CD4-positive, alpha-beta T cell treated with Interleukin-15 for 4 hours (primary cell): ENCODE data around the gene AKT1S1.

Experiments used
- DNase-seq: peaks from one replicate; pipeline ENCODE4 v3.0.0-alpha.2; 2020; ENCODE audit warnings: low spot score

AKT1S1 gene

DNA sequence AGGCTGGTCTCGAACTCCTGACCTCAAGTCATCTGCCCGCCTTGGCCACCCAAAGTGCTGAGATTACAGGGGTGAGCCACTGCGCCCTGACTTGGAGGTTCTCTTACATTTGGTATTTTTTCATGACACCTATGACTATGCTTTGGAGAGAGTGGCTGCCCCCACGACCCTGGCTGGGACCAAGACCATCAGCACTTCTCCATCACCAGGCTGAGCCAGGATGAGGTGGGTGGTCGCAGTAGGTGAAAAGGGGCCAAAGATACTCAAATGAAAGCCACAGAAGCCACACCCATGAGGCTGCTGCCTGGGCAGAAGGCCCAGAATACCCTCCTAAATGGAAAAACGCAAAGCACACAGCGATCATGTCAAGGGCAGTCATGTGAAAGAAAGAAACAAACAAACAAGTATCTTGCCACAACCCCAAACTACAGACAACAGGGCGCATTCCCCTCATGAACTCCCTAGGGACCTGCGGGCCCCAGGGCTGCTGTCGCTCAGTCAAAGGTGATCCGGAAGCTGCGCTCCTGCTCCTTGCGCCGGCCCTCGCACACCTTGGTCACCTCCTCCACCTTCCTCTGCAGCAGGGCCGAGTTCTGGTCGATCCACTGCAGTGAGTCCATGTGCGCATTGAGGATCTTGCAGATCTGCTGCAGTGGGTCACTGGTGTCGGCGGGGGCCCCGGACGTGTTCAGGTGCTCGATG, 30.7 kb upstream of the AKT1S1 start:
- DNase-seq = no peak

- DNase-seq = no peak
Measured at GRCh38 chr19:49906879-49907564, 29.9 kb upstream of the AKT1S1 start.

DNA sequence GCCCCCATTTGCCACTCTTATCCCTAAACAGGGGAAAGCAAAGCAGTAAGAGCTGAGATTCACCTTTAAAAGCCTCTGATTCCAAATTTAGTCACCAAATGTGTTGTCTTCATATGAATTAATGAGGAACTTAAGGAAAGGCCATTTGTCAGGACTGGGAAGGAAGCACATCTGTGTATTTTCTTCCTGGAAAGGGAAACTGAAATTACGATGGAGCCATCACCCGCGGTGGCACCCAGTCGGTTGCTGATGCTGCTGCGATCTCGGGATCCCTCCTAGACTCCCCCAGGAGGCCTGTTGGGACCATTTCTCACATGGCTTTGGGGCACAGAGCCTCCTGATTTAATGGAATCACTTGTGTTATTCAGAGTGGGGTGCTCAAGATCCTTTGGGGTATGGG, 27.0 kb upstream of the AKT1S1 start:
- no peak for DNase-seq

DNA sequence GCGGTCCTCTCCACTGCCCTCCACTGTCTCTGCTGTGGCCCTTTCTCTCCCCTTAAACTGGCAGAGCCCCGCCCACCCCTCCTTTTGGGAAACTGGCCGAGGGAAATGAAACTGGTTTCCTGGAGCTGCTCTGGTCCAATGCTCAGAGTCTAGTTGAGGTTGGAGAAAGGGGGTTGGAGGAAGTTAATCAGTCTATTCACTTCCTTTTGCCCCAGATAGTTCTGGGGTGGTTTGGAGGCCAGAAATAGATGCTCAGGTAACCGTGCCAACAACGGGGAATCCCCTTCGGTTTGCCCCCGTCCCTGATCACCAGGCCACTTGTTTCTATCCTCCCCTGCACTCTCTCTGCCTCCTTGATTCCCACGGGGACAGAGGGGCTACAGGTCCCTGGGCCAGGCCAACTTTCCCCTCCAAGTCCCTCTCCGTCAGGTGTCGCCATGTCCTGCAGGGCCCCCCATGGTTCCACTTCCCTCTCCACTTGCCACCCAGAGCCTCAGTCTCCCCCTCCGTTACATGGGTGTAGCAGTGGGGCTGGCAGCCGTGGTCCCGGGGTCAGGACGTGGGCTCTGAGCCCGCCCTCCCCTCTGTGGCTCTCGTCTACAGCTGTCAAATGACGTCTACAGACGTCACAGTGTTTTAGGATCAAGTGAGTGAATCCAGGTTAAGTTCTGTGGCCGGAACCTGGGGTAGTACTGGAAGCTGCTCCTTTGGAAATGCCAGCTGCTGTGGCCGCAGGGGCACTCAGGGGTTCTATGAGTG, 19.9 kb upstream of the AKT1S1 start, which contains the start of gene IL4I1:
Gene IL4I1, minus strand, starts transcription at position 25 of the 759 bp plus-strand sequence. CDS start 727 bp downstream, outside the sequence.
- peak; percentile 82 for DNase-seq

GRCh38 chr19:49895566-49896297, 18.6 kb upstream of the AKT1S1 start:
- DNase-seq = no peak

- DNase-seq = peak; percentile 25
Measured at GRCh38 chr19:49894879-49895565, 17.9 kb upstream of the AKT1S1 start.

DNA sequence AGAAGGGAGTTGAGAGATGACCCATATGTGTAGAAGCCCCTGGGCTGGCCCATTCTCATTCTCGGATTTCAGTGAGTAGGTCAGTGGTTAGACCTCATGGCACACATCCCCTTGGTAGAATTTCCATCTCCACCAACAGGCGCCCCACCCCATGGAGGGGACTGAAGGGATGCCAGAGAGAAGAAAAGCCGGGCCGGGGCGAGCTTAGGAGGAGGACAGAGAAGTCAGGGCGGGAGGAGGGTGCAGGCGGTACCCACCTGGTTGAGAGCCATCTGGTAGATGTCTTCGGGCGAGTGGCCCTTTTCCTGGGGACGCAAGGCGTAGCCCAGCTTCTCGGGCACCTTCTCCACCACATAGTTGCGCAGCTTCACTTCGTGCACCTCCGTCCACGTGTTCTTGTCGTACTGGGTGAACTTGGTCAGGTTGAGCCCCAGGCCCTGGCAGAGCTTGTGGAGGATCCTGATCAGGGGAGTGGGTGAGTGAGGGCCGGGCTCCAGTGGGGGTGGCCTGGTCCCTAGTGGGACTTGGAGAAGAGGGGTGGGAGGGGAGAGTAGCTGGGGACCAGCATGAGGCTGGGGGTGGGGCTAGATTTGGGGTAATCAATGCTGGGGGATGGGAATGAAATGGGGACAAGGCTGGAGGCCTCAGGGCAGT, 17.0 kb upstream of the AKT1S1 start:
- no peak for DNase-seq

GRCh38 chr19:49892716-49893115, 15.6 kb upstream of the AKT1S1 start:
- DNase-seq = no peak

GRCh38 chr19:49891393-49891792, 14.2 kb upstream of the AKT1S1 start:
- no peak for DNase-seq

DNA sequence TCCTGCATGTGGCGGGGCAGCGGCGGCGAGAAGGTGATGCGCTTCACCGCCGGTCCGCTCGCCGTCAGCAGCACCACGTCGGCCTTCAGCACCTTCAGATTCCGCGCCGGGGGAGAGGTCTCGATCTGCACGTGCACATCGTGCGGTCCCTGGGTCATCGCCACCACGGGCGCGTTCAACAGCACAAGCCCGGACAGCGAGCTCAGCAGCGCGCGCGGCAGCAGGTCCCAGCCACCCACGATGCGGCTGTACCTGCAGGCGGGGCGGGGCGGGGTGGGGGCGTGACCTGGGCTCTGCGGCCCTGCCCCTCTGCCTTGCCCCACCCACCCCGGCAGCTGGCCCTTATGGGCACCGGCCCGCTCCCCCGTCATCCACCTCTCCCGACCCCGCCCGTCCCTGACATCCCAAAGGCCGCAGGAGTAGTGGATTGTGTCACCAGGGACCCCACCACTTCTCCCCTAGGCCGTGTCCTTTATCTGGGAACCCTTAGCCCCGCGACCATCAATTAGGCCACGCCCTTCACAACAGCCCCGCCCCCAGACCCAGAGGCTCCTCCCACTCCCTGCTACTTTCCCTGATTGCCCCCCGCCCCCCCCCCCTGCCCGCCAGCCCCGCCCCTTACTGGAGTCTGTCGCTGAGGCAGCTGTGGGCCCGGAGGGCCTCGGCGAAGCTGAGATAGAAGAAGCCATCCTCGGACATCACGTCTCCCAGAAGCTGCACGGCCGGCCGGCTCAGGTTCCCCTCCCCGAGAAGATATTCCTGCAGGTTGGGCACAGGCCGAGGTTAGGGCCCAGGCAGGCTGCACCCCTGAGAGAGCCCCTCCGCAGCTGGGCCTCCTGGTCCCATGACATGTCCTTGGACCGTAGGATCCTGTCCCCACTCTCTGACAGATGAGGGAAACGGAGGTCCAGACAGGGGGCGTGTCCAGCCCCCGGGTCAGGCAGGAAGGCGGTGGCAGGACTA, 13.5 kb upstream of the AKT1S1 start:
- peak; percentile 69 for DNase-seq

- DNase-seq = peak; percentile 80
Measured at GRCh38 chr19:49889687-49890348, 12.7 kb upstream of the AKT1S1 start.

- DNase-seq = no peak
Measured at GRCh38 chr19:49889038-49889686, 12.0 kb upstream of the AKT1S1 start.

DNA sequence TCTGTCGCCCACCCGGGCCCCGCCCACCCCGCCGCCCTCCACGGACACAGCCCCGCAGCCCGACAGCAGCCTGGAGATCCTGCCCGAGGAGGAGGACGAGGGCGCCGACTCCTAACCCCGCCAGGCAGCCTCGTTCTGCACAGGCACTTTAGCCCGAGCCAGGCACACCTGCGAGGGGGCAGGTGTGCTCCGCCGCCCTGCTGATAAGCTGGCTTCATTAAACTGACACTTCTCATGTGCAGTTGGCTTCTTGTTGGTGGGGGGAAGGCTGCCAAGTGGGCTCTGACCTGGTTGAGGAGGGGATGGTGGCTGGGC, 11.3 kb upstream of the AKT1S1 start:
- no peak for DNase-seq

DNA sequence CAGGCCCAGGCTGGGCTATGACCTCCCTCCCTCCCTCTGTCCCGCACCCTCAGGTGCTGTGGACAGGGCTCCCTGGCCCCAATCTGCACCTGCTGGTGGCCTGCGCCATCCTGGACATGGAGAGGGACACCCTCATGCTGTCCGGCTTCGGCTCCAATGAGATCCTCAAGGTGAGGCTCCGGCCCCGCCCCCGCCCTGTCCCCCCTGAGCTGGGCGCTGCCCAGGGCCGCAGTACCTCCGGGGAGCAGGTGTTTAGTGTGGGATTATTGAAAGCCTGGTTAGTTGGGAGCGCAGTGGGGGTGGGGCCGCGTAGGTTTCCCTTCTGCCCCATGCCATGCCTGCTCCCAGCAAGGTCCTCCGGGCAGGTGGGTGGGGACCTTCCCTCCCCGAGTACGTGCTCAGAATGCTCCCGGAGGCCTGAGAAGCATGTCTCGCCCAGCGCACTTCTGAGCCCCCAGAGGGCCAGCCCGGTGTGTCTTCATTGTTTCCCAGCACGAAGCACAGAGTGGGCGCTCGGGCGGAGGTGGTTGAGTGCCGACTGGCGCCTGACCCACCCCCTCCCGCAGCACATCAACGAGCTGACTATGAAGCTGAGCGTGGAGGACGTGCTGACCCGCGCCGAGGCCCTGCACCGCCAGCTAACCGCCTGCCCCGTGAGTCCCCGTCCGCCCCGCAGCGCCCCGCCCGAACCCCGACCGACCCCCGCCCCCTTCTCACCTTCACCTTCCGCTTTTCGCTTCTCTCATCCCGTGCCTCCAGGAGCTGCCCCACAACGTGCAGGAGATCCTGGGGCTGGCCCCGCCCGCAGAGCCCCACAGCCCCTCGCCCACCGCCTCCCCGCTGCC, 10.7 kb upstream of the AKT1S1 start:
- no peak for DNase-seq

- DNase-seq = no peak
Measured at GRCh38 chr19:49887037-49887664, 10.0 kb upstream of the AKT1S1 start.

DNA sequence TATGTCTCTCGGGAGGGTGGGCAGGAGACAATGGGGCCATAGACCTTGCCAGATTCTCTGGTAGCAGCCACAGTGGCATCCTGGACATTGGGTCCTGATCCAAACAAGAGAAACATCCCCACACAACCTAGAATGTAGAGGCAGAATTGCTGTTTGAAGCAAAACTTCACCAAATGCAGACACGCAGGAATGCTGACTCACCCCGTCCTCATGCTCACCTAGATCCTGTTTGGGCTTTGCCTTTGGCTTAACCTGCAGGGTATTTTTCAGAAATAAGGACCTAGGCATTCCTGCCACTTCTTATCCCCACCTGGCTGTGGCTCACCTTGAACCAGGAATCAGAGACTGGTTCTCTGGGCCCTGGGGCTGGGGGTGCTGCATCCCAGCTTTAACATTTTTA, 7.6 kb upstream of the AKT1S1 start:
- no peak for DNase-seq

DNA sequence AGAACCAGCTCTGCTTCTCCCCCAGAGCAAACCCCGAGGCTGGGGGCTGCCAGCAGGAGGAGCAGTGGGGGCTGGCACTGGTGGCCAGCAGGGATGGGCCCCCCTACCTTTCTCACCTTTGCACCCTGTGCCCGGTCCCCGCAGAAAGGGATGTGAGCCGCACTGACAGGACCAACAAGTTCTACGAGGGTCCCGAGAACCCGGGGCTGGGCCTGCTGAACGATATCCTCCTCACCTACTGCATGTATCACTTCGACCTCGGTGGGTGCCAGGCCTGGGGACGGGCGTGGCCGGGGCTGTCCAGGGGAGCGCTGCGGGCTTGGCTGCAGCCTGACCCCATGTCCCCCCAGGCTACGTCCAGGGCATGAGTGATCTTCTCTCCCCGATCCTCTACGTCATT, 7.0 kb upstream of the AKT1S1 start:
- no peak for DNase-seq

GRCh38 chr19:49883094-49883493, 5.9 kb upstream of the AKT1S1 start:
- DNase-seq = no peak
